Cardiac muscle cell (in vitro differentiated cells and primary cell): ENCODE results near the gene PRKCG. TPM values are rescaled to one million over a fixed set of nuclear protein-coding genes. Genes with fewer than 3 reads are reported as not detected.

ENCODE experiments used
- DNase-seq, 2 donors: peaks; one replicate each; pipeline versions ENCODE4 v3.0.0 to v3.0.0-alpha.2; 2010 to 2017; ENCODE audit warnings: low read depth in 1 of 2, low spot score in 1 of 2
- H3K27ac ChIP-seq: fragments of 200-600 bp; sonication (generic); 2 replicates; pipeline ENCODE4 v1.5.1; 2016
- H3K27me3 ChIP-seq: fragments of 200-600 bp; sonication (generic); 2 replicates; pipeline ENCODE4 v1.6.0; 2016; ENCODE audit warnings: control low read depth
- H3K36me3 ChIP-seq: fragments of 200-600 bp; sonication (generic); 2 replicates; pipeline ENCODE4 v1.5.1; 2016; ENCODE audit warnings: control low read depth
- H3K4me1 ChIP-seq: fragments of 200-600 bp; sonication (generic); 2 replicates; pipeline ENCODE4 v1.8.1; 2017; ENCODE audit warnings: low read depth, mild to moderate bottlenecking, mixed run types
- H3K4me3 ChIP-seq: fragments of 200-600 bp; sonication (generic); 2 replicates; pipeline ENCODE4 v1.5.1; 2016; ENCODE audit warnings: mild to moderate bottlenecking
- H3K9me3 ChIP-seq: fragments of 200-600 bp; sonication (generic); 2 replicates; pipeline ENCODE4 v1.5.1; 2017; ENCODE audit warnings: low read depth, mild to moderate bottlenecking, control low read depth
- polyA plus RNA-seq: library from polyadenylated mRNA; unstranded; fragments of >200 nt; fragmentation: Nextera tagmentation; extraction: Ambion mirVana; gene quantifications from 2 replicates; pipeline ENCODE4 v1.2.1, GENCODE V29; 2016
- total RNA-seq: library from RNA; depleted of rRNA; stranded (reverse); fragments of >200 nt; gene quantifications from 2 replicates; pipeline ENCODE4 v1.2.3, GENCODE V29; 2016
- TF ChIP-seq, protein P1 (sequence below): IDR thresholded peaks from 2 replicates; pipeline ENCODE4 v1.5.1; 2012; ENCODE audit warnings: low read depth, mild to moderate bottlenecking, low read length

Gene PRKCG
- total and polyA plus RNA-seq, 2 experiments from 2014 or later, result 3.2 to 4.3 TPM

- DNase-seq, result no peak
- TF ChIP-seq, protein P1, sequence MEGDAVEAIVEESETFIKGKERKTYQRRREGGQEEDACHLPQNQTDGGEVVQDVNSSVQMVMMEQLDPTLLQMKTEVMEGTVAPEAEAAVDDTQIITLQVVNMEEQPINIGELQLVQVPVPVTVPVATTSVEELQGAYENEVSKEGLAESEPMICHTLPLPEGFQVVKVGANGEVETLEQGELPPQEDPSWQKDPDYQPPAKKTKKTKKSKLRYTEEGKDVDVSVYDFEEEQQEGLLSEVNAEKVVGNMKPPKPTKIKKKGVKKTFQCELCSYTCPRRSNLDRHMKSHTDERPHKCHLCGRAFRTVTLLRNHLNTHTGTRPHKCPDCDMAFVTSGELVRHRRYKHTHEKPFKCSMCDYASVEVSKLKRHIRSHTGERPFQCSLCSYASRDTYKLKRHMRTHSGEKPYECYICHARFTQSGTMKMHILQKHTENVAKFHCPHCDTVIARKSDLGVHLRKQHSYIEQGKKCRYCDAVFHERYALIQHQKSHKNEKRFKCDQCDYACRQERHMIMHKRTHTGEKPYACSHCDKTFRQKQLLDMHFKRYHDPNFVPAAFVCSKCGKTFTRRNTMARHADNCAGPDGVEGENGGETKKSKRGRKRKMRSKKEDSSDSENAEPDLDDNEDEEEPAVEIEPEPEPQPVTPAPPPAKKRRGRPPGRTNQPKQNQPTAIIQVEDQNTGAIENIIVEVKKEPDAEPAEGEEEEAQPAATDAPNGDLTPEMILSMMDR, result no peak
- H3K4me1 ChIP-seq, result peaks cover 8% of the 10 kb centered on the region
- no peaks in the 10 kb centered on the region for H3K9me3 ChIP-seq
- H3K36me3 ChIP-seq, result peaks cover 4% of the 10 kb centered on the region
- peaks cover 36% of the 10 kb centered on the region for H3K27me3 ChIP-seq
- H3K4me3 ChIP-seq, result peak overlapping the region; percentile 68
- H3K27ac ChIP-seq, result no peak overlapping the region
These were observed 1.1 kb upstream of the PRKCG start for GRCh38 chr19:53880711-53881481.

DNA sequence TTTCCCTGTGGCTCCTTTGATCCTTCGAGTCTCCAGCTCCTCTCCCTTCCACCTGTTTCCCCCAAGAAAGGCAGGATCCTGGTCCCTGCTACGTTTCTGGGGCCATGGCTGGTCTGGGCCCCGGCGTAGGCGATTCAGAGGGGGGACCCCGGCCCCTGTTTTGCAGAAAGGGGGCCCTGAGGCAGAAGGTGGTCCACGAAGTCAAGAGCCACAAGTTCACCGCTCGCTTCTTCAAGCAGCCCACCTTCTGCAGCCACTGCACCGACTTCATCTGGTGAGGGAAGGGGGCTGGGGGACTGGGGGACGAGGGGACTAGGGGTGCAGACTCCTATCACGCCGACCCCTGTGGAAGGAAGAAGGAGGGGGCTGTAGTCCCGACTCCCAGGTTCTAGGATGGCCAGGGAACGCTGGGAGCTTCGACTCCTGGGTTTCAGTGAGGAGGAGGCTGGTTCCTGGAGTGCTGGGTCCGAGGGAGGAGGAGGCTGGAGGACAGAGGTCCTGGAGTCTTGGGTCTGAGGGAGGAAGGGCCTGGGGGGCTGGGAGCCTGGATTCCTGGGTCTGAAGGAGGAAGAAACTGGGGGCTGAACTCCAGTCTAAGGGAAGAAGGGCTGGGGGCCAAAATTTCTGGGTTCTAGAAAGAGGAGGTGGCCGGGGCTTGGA is 524 bp downstream of the PRKCG start:
- Histone ChIP-seq H3K9me3 (no peaks in the 10 kb centered on the region), H3K4me3 (peak overlapping the region; percentile 68), H3K27me3 (peaks cover 36% of the 10 kb centered on the region), H3K4me1 (peaks cover 8% of the 10 kb centered on the region), H3K36me3 (no peaks in the 10 kb centered on the region), H3K27ac (no peak overlapping the region)
- no peak for DNase-seq
- TF ChIP-seq, protein P1, result no peak

GRCh38 chr19:53883231-53883661 is 1.2 kb downstream of the PRKCG start:
- Histone ChIP-seq H3K27ac (no peak overlapping the region), H3K27me3 (peaks cover 36% of the 10 kb centered on the region), H3K4me3 (no peak overlapping the region), H3K4me1 (peaks cover 8% of the 10 kb centered on the region), H3K36me3 (no peaks in the 10 kb centered on the region), H3K9me3 (no peaks in the 10 kb centered on the region)
- DNase-seq, result no peak
- TF ChIP-seq, protein P1, result no peak

DNA sequence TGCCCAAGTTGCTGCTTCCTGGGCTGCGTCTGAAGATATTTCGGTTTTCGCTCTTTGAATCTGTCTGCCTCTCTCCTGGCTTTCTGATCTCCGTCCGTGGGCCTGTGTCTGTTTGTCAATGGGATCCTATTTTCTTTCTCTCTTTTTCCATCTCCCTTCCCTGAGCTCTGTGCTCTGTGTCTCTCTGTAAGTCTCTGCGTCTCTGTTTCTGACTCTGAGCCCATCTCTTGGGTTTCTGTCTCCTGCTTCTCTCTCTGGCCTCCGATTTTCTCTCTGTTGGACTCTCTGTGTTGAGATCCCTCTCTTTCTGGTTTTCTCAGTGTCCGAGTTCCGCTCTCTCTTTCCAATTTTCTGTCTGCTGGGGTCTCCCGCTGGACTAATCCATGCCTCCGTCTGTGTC is 1.7 kb downstream of the PRKCG start:
- no peaks in the 10 kb centered on the region for H3K36me3 ChIP-seq
- H3K9me3 ChIP-seq, result no peaks in the 10 kb centered on the region
- H3K27ac ChIP-seq, result no peak overlapping the region
- no peak overlapping the region for H3K4me3 ChIP-seq
- peaks cover 8% of the 10 kb centered on the region for H3K4me1 ChIP-seq
- TF ChIP-seq, protein P1, result no peak
- DNase-seq, result no peak
- peaks cover 36% of the 10 kb centered on the region for H3K27me3 ChIP-seq

GRCh38 chr19:53884256-53884655 is 2.3 kb downstream of the PRKCG start:
- Histone ChIP-seq H3K27me3 (peaks cover 36% of the 10 kb centered on the region), H3K27ac (no peak overlapping the region), H3K4me3 (no peak overlapping the region), H3K9me3 (no peaks in the 10 kb centered on the region), H3K4me1 (peaks cover 8% of the 10 kb centered on the region), H3K36me3 (no peaks in the 10 kb centered on the region)
- TF ChIP-seq, protein P1, result no peak
- DNase-seq, result no peak
